Measurements from ENCODE around the gene ZNF839.

DNA sequence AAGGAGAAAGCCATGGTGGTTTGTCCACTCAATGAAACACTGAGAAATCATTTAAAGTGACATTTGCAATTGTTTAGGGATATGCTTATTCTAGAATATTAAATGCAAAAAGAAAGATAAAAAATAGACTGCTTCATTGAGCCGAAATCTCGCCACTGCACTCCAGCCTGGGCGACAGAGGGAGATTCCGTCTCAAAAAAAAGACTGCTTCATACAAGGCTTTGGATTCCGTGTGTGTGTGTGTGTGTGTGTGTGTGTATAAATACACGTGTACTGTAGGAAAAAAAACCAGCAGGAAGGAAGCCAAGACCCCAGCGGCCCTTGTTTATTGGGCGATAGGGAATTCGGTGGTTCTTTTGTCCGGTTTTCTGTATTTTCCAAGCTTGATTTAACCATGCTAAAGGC is 3.2 kb upstream of the ZNF839 start:
- TF ChIP-seq POLR2AphosphoS5 (IDR thresholded peaks at IDR 0.05), result no peak
- TF ChIP-seq POLR2A (IDR thresholded peaks at IDR 0.05), result no peak
- no peak for TF ChIP-seq CTCF (IDR thresholded peaks at IDR 0.05)
